Activated CD4-positive, alpha-beta T cell treated with anti-CD3 and anti-CD28 coated beads, Interleukin-2, amount 10 ng/mL, durations not matched to agents 7 days and 5 days (primary cell): ENCODE measurements around the gene ZMYND8. TPM values are rescaled to one million over a fixed set of nuclear protein-coding genes. Genes with fewer than 3 reads are reported as not detected.
"Not testable (repeated sequence)": the region's sequence is repeated elsewhere in the genome, so short reads cannot be mapped to it uniquely, and the experiment has no call there.

Source experiments
- CTCF ChIA-PET: fragments of 350-600 bp; sonication (Branson Sonifier 250); formaldehyde crosslinking; loops from one replicate; lab custom pipeline; 2021; ENCODE audit warnings: antibody characterized with exemption; lab: Charles Lee
- POLR2A ChIA-PET: fragments of 350-600 bp; sonication (Branson Sonifier 250); formaldehyde crosslinking; loops from one replicate; lab custom pipeline; 2021; ENCODE audit warnings: antibody characterized with exemption; lab: Charles Lee
- DNase-seq: peaks from one replicate; pipeline ENCODE4 v3.0.0-alpha.2; 2020
- H3K27ac Mint-ChIP-seq: one replicate; pipeline ENCODE4 v1.8.0; 2021; ENCODE audit warnings: mild to moderate bottlenecking, moderate library complexity, mixed read lengths
- H3K27me3 Mint-ChIP-seq: one replicate; pipeline ENCODE4 v1.8.0; 2021; ENCODE audit warnings: mixed read lengths
- H3K36me3 Mint-ChIP-seq: one replicate; pipeline ENCODE4 v1.8.0; 2021; ENCODE audit warnings: low read depth, mixed read lengths
- H3K4me1 Mint-ChIP-seq: one replicate; pipeline ENCODE4 v1.8.0; 2021; ENCODE audit warnings: mixed read lengths
- H3K4me3 Mint-ChIP-seq: one replicate; pipeline ENCODE4 v1.8.0; 2021; ENCODE audit warnings: mild to moderate bottlenecking, moderate library complexity, mixed read lengths
- H3K9me3 Mint-ChIP-seq: one replicate; pipeline ENCODE4 v1.8.0; 2021; ENCODE audit warnings: mixed read lengths
- total RNA-seq, 2 experiments: library from RNA; stranded (reverse); gene quantifications; one replicate each; pipeline ENCODE4 v1.2.3, GENCODE V29; 2021

The ZMYND8 gene
- total RNA-seq, 2 experiments from 2014 or later: 44.6 to 55.6 TPM

- ChIA-PET CTCF (interaction anchor here (0.6 kb wide), 1 partner anchor 1323 kb away, joined by 3 read pairs; no protein-coding TSS in a partner anchor), POLR2A (no interaction called here)
- DNase-seq: no peak
- Mint-ChIP-seq H3K4me3 (no peak overlapping the region), H3K36me3 (no peaks in the 10 kb centered on the region), H3K9me3 (peaks cover 2% of the 10 kb centered on the region), H3K27me3 (no peaks in the 10 kb centered on the region), H3K27ac (no peak overlapping the region), H3K4me1 (no peaks in the 10 kb centered on the region)
Measured at GRCh38 chr20:47178851-47179250, 177.6 kb downstream of the ZMYND8 start.

- ChIA-PET POLR2A (no interaction called here), CTCF (interaction anchor here (0.6 kb wide), 1 partner anchor 1324 kb away, joined by 3 read pairs; no protein-coding TSS in a partner anchor)
- Mint-ChIP-seq H3K4me1 (no peaks in the 10 kb centered on the region), H3K4me3 (no peak overlapping the region), H3K36me3 (no peaks in the 10 kb centered on the region), H3K27ac (no peak overlapping the region), H3K9me3 (peaks cover 2% of the 10 kb centered on the region), H3K27me3 (no peaks in the 10 kb centered on the region)
- DNase-seq: no peak
Measured at GRCh38 chr20:47178277-47178676, 178.2 kb downstream of the ZMYND8 start.

GRCh38 chr20:47176217-47176616 is 180.3 kb downstream of the ZMYND8 start:
- DNase-seq, H3K27me3 Mint-ChIP-seq, H3K4me3 Mint-ChIP-seq, H3K4me1 Mint-ChIP-seq, H3K27ac Mint-ChIP-seq, POLR2A ChIA-PET, CTCF ChIA-PET, H3K9me3 Mint-ChIP-seq, H3K36me3 Mint-ChIP-seq: not testable (repeated sequence)

- Mint-ChIP-seq H3K4me1 (no peaks in the 10 kb centered on the region), H3K4me3 (no peak overlapping the region), H3K9me3 (no peaks in the 10 kb centered on the region), H3K27ac (no peak overlapping the region), H3K27me3 (no peaks in the 10 kb centered on the region), H3K36me3 (no peaks in the 10 kb centered on the region)
- CTCF ChIA-PET: no interaction called here
- POLR2A ChIA-PET: no interaction called here
- DNase-seq: no peak
Measured at GRCh38 chr20:47175493-47175892, 181.0 kb downstream of the ZMYND8 start.

DNA sequence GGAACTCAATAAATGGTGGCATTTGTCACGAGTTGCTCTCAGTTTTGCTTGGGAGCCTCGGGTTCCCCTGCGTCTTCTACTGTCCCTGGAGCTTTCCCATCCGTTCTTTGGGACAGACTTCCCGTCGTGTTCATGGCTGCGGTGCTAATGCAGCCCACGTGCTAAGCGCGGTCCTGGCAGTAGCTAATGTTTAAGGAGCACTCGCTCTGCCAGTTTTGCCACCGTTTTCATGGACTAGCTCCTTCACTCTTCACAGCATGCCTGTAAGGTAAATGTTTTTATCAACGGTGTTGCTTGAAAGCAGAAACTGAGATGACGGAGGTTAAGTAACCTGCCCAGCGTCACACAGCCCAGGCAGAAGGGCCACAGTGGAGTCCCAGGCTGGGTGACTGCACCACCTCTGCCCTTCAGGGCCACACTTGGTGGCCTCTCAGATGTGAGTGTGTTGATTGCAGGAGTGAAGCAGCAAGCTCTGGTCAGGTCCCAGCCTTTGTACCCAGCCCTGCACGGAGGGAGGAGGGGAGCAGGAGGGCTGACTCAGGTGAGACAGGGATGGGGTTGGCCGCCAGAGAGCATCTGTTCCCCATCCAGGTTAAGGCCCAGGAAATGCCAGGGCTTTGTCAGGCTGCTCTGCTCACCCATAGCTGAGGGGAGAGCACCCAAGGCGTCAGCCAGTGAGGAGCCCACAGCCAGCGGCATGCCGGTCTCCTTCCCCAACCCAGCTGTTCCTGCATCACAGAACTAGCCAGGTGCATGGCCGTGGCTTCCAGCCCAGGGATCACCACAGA is 181.8 kb downstream of the ZMYND8 start:
- Mint-ChIP-seq H3K9me3 (no peaks in the 10 kb centered on the region), H3K4me1 (no peaks in the 10 kb centered on the region), H3K4me3 (no peak overlapping the region), H3K36me3 (no peaks in the 10 kb centered on the region), H3K27ac (no peak overlapping the region), H3K27me3 (peaks cover under 1% of the 10 kb centered on the region)
- CTCF ChIA-PET: interaction anchor here (1.1 kb wide), 1 partner anchor 209 kb away, joined by 3 read pairs; no protein-coding TSS in a partner anchor
- POLR2A ChIA-PET: no interaction called here
- no peak for DNase-seq

DNA sequence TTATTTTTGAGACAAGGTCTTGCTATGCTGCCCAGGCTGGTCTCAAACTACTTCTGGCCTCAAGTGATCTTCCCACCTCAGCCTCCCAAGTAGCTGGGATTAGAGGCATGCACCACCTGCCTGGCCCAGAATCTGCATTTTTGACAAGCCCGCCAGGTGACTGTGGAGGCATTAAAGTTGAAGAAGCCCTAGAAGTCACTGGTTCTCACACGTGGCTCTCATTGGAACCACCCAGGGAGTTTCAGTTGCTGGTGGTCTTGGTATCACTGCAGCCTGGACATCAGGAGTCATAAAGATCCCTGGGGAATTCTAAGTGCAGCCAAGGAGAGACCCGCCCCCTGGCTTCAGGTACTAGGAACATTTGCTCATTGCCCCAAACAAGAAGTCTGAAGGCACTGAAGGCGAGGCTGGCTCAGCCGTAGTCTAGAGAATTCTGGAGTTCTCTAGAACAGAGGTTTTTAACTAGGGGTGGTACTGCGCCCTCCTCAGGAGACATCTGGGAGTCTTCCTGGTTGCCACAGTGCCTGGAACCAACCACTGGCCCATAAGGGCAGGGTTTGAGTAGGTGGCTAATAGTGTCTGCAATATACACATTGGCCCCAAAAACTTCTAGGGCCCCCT is 182.8 kb downstream of the ZMYND8 start:
- ChIA-PET CTCF (interaction anchor here (1.1 kb wide), 1 partner anchor 210 kb away, joined by 3 read pairs; no protein-coding TSS in a partner anchor), POLR2A (no interaction called here)
- H3K4me1 Mint-ChIP-seq: no peaks in the 10 kb centered on the region
- peaks cover 3% of the 10 kb centered on the region for H3K27me3 Mint-ChIP-seq
- no peak overlapping the region for H3K27ac Mint-ChIP-seq
- H3K36me3 Mint-ChIP-seq: no peaks in the 10 kb centered on the region
- H3K9me3 Mint-ChIP-seq: no peaks in the 10 kb centered on the region
- no peak for DNase-seq
- H3K4me3 Mint-ChIP-seq: no peak overlapping the region

DNA sequence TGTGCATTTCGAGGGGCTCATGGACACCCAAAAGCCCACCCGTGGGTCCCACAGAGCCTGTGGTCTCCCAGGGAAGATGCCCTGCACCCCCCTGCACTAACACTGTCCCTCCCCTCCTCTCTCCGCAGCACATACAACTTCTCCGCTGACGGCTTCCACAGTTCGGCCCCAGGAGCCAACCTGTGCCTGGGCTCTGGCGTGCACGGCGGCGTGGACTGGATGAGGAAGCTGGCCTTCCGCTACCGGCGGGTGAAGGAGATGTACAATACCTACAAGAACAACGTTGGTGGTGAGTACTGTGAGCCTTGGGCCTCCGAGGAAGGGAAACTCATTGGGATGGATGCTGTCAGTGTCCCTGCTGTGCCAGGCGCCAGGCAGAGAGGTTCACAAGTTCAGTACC is 183.9 kb downstream of the ZMYND8 start:
- Mint-ChIP-seq H3K4me3 (no peak overlapping the region), H3K9me3 (no peaks in the 10 kb centered on the region), H3K27ac (no peak overlapping the region), H3K27me3 (peaks cover 3% of the 10 kb centered on the region), H3K4me1 (no peaks in the 10 kb centered on the region), H3K36me3 (no peaks in the 10 kb centered on the region)
- no peak for DNase-seq
- CTCF ChIA-PET: interaction anchor here (0.8 kb wide), 1 partner anchor 171 kb away, joined by 4 read pairs; no protein-coding TSS in a partner anchor
- POLR2A ChIA-PET: no interaction called here

GRCh38 chr20:47167846-47168245 is 188.7 kb downstream of the ZMYND8 start:
- no peak for DNase-seq
- H3K27ac Mint-ChIP-seq: no peak overlapping the region
- peaks cover 3% of the 10 kb centered on the region for H3K27me3 Mint-ChIP-seq
- H3K4me1 Mint-ChIP-seq: no peaks in the 10 kb centered on the region
- ChIA-PET CTCF (no interaction called here), POLR2A (no interaction called here)
- no peak overlapping the region for H3K4me3 Mint-ChIP-seq
- no peaks in the 10 kb centered on the region for H3K36me3 Mint-ChIP-seq
- H3K9me3 Mint-ChIP-seq: no peaks in the 10 kb centered on the region

- peaks cover 3% of the 10 kb centered on the region for H3K27me3 Mint-ChIP-seq
- H3K27ac Mint-ChIP-seq: no peak overlapping the region
- no peak overlapping the region for H3K4me3 Mint-ChIP-seq
- H3K9me3 Mint-ChIP-seq: no peaks in the 10 kb centered on the region
- no peak for DNase-seq
- no peaks in the 10 kb centered on the region for H3K4me1 Mint-ChIP-seq
- no peaks in the 10 kb centered on the region for H3K36me3 Mint-ChIP-seq
- ChIA-PET POLR2A (no interaction called here), CTCF (interaction anchor here (0.5 kb wide), 1 partner anchor 40 kb away, joined by 4 read pairs; no protein-coding TSS in a partner anchor)
Measured at GRCh38 chr20:47165376-47165865, 191.1 kb downstream of the ZMYND8 start.

- Mint-ChIP-seq H3K36me3 (no peaks in the 10 kb centered on the region), H3K27me3 (no peaks in the 10 kb centered on the region), H3K9me3 (no peaks in the 10 kb centered on the region), H3K27ac (no peak overlapping the region), H3K4me3 (no peak overlapping the region), H3K4me1 (no peaks in the 10 kb centered on the region)
- POLR2A ChIA-PET: no interaction called here
- DNase-seq: no peak
- CTCF ChIA-PET: no interaction called here
Measured at GRCh38 chr20:47164140-47164539, 192.4 kb downstream of the ZMYND8 start.

DNA sequence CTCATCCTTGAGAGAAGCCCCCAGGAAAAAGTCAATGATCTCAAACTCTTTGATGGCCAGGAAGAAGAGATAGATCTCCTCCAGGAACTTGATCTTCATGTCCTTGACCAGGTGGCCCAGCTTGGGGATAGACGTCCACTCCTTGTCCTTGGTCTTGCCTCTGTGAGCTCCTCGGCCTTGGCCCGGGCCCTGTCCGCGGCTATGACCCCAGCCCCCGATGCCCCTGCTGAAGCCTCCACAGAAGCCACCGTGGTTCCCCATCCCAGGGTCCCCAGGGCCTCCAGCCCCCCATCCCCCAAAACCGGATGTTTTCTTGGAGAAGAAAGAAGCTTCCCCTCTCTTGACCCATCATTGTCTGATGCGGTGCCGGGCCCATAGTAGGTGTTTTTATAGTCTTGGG is 195.1 kb downstream of the ZMYND8 start:
- Mint-ChIP-seq H3K4me1 (no peaks in the 10 kb centered on the region), H3K9me3 (no peaks in the 10 kb centered on the region), H3K4me3 (no peak overlapping the region), H3K36me3 (no peaks in the 10 kb centered on the region), H3K27me3 (no peaks in the 10 kb centered on the region), H3K27ac (no peak overlapping the region)
- no peak for DNase-seq
- CTCF ChIA-PET: no interaction called here
- POLR2A ChIA-PET: no interaction called here

GRCh38 chr20:47160992-47161391 is 195.5 kb downstream of the ZMYND8 start:
- POLR2A ChIA-PET: no interaction called here
- Mint-ChIP-seq H3K4me1 (no peaks in the 10 kb centered on the region), H3K4me3 (no peak overlapping the region), H3K9me3 (no peaks in the 10 kb centered on the region), H3K36me3 (no peaks in the 10 kb centered on the region), H3K27ac (no peak overlapping the region), H3K27me3 (no peaks in the 10 kb centered on the region)
- CTCF ChIA-PET: no interaction called here
- no peak for DNase-seq

DNA sequence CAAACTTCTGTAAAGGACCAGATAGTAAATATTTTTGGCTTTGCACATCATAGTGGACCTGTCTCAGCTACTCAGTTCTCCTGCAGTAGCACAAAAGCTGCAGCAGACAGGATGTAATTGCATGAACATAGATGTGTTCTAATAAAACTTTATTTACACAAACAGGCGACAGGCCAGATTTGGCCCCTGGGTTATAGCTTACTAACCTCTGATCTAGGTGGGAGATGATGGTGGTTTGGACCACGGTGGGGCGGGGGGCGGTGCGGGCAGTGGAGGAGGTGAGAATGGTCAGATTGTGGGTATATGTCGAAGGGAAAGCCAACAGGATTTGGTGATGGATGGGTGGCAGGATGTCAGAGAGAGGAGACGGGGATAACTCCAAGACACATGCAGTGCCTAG is 196.3 kb downstream of the ZMYND8 start:
- no peaks in the 10 kb centered on the region for H3K9me3 Mint-ChIP-seq
- POLR2A ChIA-PET: no interaction called here
- CTCF ChIA-PET: no interaction called here
- H3K27me3 Mint-ChIP-seq: no peaks in the 10 kb centered on the region
- no peaks in the 10 kb centered on the region for H3K4me1 Mint-ChIP-seq
- no peak overlapping the region for H3K27ac Mint-ChIP-seq
- DNase-seq: no peak
- H3K4me3 Mint-ChIP-seq: no peak overlapping the region
- no peaks in the 10 kb centered on the region for H3K36me3 Mint-ChIP-seq
